Fibroblast of the aortic adventitia (primary cell): ENCODE data around the gene CDH13. TPM values are rescaled to one million over a fixed set of nuclear protein-coding genes. Genes with fewer than 3 reads are reported as not detected.

ENCODE experiments used
- DNase-seq: peaks from one replicate; pipeline ENCODE4 v3.0.0-alpha.2; 2010; ENCODE audit warnings: low read depth
- H3K4me3 ChIP-seq: 2 replicates; pipeline ENCODE4 v1.5.1; 2011; ENCODE audit warnings: low read depth, mild to moderate bottlenecking, control low read depth, low read length, moderate library complexity
- total RNA-seq: library from RNA; depleted of rRNA; stranded (reverse); fragments of >200 nt; gene quantifications from 2 replicates; pipeline ENCODE4 v1.2.3, GENCODE V29; 2012; ENCODE audit warnings: low replicate concordance
- TF ChIP-seq, protein P1 (sequence below): IDR thresholded peaks from 2 replicates; pipeline ENCODE4 v1.5.1; 2011; ENCODE audit warnings: mild to moderate bottlenecking, low read length, control low read depth, inconsistent platforms; ENCODE audit not compliant: insufficient read depth

Gene CDH13
- total RNA-seq, 1 donor, result 55.7 TPM

DNA sequence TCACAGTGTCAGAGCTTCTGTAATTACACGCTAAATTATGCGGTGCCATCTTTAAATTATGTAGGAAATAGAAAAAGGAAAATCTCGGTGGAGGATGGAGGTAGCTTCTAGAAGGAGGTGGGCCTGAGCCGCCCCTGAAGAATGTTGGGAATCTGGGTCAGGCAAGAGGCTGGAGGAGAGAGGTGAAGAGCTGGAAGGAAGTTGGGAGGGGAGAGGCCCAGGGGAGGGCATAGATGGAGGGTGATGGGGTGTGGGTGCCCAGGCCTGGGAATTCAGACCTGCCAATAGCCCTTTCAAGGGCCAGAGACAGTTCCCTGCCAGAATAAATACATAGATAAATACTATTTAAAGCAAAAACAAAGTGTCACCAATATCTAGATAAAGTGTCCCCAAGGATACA lies 766.0 kb downstream of the CDH13 start:
- DNase-seq, result no peak
- H3K4me3 ChIP-seq, result no peak overlapping the region
- TF ChIP-seq, protein P1, sequence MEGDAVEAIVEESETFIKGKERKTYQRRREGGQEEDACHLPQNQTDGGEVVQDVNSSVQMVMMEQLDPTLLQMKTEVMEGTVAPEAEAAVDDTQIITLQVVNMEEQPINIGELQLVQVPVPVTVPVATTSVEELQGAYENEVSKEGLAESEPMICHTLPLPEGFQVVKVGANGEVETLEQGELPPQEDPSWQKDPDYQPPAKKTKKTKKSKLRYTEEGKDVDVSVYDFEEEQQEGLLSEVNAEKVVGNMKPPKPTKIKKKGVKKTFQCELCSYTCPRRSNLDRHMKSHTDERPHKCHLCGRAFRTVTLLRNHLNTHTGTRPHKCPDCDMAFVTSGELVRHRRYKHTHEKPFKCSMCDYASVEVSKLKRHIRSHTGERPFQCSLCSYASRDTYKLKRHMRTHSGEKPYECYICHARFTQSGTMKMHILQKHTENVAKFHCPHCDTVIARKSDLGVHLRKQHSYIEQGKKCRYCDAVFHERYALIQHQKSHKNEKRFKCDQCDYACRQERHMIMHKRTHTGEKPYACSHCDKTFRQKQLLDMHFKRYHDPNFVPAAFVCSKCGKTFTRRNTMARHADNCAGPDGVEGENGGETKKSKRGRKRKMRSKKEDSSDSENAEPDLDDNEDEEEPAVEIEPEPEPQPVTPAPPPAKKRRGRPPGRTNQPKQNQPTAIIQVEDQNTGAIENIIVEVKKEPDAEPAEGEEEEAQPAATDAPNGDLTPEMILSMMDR, result no peak

GRCh38 chr16:83393196-83393981 lies 766.6 kb downstream of the CDH13 start:
- peak; percentile 25 for DNase-seq
- no peak overlapping the region for H3K4me3 ChIP-seq
- TF ChIP-seq, protein P1, result peak; percentile 30

DNA sequence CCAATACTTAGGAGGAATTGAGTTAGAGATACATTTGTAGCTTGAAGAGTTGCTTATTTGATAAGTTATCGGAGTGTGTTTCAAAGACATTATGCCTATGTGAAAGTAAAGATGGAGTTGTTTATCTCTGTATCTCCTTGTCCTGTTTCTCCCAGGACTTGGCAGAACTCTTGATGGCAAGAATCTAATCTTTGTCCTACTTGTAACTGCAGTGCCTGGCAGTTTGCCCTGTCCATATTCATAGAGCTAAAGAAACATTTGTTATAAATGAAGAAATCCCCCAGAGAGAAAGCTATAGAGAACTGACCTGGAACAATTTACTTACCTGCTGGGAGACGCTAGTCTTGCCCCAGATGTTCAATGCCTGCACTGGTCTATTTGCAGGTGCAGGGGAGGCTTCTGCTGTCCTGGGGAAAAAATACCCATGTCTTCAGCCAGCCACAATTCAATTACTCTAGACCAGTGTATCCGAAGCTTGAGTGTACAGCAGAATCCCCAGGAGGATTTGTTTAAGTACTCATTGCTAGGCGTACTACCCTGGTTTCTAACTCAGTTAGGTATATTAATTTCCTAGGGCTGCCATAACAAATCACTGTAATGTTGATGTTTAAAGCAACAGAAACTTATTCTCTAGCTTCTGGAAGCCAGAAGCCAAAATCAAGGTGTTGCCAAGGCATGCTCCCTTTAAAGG lies 771.0 kb downstream of the CDH13 start:
- no peak for DNase-seq
- TF ChIP-seq, protein P1, result no peak
- no peak overlapping the region for H3K4me3 ChIP-seq

DNA sequence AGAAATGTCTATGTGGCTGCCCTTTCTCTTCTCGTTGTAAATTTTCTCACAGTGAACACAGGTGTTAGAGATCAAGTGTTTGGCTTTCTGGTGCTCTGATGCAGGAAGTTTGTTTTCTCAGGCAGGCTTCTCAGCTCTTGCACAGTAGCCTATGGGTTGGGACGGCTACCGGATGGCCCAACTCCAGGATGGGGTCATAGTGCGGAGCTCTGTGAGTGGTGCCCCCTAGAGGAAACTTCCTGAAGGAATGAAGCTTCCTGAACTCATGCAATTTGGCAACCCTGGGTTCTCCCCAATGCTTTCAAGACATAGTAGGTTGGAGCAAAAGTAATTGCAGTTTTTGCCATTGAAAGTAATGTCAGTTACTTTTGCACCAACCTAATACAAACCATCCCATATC lies 773.5 kb downstream of the CDH13 start:
- no peak overlapping the region for H3K4me3 ChIP-seq
- no peak for DNase-seq
- TF ChIP-seq, protein P1, result no peak

DNA sequence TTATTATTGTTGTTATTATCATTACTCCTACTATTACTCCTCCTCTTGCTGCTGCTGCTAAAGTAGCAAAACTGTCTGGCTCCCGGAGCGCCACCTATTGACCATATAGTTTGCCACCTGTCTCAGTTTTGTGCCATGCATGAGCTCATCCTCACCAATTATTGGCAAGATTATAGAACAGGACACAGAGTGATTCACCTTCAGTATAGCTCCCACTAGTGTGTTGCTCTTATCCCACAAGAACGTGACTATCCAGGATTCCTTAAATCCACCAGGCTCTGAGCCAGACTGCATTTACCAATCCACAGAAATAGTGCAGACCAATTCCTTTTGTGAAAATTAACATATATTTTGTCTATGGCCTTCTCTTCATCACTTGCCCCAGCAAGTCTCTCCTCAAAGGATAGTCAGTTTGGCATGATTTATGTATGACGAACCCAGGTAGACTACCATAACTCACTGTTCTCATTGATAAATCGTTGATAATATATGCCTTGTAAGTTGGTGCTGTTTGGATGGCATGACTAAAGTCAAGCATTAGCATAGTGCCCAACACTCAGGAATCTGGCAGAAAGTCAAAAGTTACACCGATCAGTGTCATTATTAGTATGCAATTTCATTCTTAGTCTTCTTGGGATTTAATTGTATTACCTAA lies 775.5 kb downstream of the CDH13 start:
- H3K4me3 ChIP-seq, result no peak overlapping the region
- peak; percentile 9 for DNase-seq
- TF ChIP-seq, protein P1, result no peak

GRCh38 chr16:83402967-83403366 lies 776.2 kb downstream of the CDH13 start:
- no peak overlapping the region for H3K4me3 ChIP-seq
- peak; percentile 14 for DNase-seq
- TF ChIP-seq, protein P1, result no peak
